ENCODE measurements around the gene BBS12. TPM values are rescaled to one million over a fixed set of nuclear protein-coding genes. Genes with fewer than 3 reads are reported as not detected.
A peak's percentile ranks its signal among the peaks of the same experiment; 100 is the strongest.

Gene BBS12
- 1 to 10 TPM; 2.8 to 3.9 TPM for total RNA-seq

DNA sequence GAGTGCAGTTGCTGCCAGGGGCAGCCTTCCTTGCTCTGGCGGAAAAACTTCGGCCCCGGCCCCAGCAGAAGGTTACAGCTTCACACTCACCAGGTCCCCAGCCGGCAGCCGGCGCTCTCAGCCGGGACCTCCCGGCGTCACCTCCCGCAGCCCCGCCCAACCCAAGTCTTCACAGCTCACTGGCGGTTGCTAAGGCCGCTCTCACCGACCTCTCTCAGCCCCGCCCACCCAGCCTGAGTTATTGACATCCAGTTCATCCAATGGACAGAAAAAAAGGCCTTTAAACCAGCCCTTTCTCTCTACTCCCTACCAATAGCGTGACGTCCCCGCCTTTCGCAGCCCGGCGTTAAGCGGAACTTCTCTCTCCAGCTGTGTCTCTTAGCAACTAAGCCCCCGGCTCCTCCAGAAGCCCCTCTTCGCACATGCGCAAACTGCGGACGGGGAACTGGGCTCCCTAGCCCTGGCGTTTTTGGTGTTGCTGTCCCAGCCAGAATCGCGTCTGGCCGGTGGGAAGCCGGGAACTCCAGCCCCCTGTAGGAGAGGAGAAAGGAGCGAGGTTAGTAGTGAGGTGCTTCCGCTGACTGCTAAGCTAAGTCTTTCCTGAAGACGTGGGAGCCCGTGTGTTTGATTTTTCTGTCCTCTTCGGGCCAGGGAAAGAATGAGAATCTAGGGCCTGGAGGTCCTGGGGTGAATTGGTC is at the start of gene BBS12:
Gene BBS12 (plus strand): TSS at position 376 of the 698 bp plus-strand sequence. CDS start 9,189 bp downstream, outside the sequence.
- no peaks in the 10 kb centered on the region for H3K27me3 Mint-ChIP-seq
- H3K27ac Mint-ChIP-seq = peak within 1 kb of the TSS; percentile 88
- ATAC-seq (peak; percentile 100), DNase-seq (peak; percentile 99)
- ChIA-PET POLR2A (interaction anchor here (0.6 to 1.7 kb wide), 6 partner anchors 16 to 243 kb away, joined by 3 to 10 read pairs (median 4); no protein-coding TSS in a partner anchor), CTCF (interaction anchor here (0.7 to 4.6 kb wide), 18 partner anchors 10 to 750 kb away, joined by 3 to 37 read pairs (median 6); partner anchors contain the start of gene NUDT6)
- H3K4me1 Mint-ChIP-seq = peaks cover 26% of the 10 kb centered on the region
- H3K9me3 Mint-ChIP-seq (ENCODE audit: low read depth) = no peaks in the 10 kb centered on the region
- peak within 1 kb of the TSS; percentile 96 for H3K4me3 Mint-ChIP-seq
- intact Hi-C loops (cut with DNase I, micrococcal nuclease) = loop anchor here (1.0 to 5.0 kb wide), 8 partner anchors 16 to 908 kb away; partner anchors contain the start of genes BLTP1 (in 1 of the 2), IL2 (in 1 of the 2) and NUDT6 (in 1 of the 2)
- peaks cover 4% of the 10 kb centered on the region for H3K36me3 Mint-ChIP-seq (ENCODE audit: low read depth)

- H3K4me3 Mint-ChIP-seq = no peak overlapping the region
- H3K36me3 Mint-ChIP-seq (ENCODE audit: low read depth) = peaks cover 12% of the 10 kb centered on the region
- ATAC-seq (no peak), DNase-seq (no peak)
- H3K27me3 Mint-ChIP-seq = no peaks in the 10 kb centered on the region
- intact Hi-C loops (cut with DNase I, micrococcal nuclease) = loop anchor here (1.0 to 2.0 kb wide), 2 partner anchors 15 to 20 kb away; no protein-coding TSS in a partner anchor
- CTCF ChIA-PET = no interaction called here
- peak overlapping the region; percentile 90 for H3K27ac Mint-ChIP-seq
- POLR2A ChIA-PET = no interaction called here
- peaks cover 45% of the 10 kb centered on the region for H3K4me1 Mint-ChIP-seq
- H3K9me3 Mint-ChIP-seq (ENCODE audit: low read depth) = peaks cover 15% of the 10 kb centered on the region
These were observed 45.8 kb upstream of the BBS12 start for GRCh38 chr4:122686691-122687090.

GRCh38 chr4:122687531-122688061 is 44.9 kb upstream of the BBS12 start:
- H3K4me3 Mint-ChIP-seq = no peak overlapping the region
- H3K27me3 Mint-ChIP-seq = peaks cover 2% of the 10 kb centered on the region
- DNase-seq (no peak), ATAC-seq (peak; percentile 78)
- H3K4me1 Mint-ChIP-seq = peaks cover 50% of the 10 kb centered on the region
- ChIA-PET CTCF (interaction anchor here (0.6 to 0.7 kb wide), 3 partner anchors 17 to 280 kb away, joined by 3 to 4 read pairs (median 4); no protein-coding TSS in a partner anchor), POLR2A (interaction anchor here (0.6 kb wide), 1 partner anchor 47 kb away, joined by 4 read pairs; no protein-coding TSS in a partner anchor)
- H3K36me3 Mint-ChIP-seq (ENCODE audit: low read depth) = peaks cover 3% of the 10 kb centered on the region
- H3K9me3 Mint-ChIP-seq (ENCODE audit: low read depth) = peaks cover 11% of the 10 kb centered on the region
- intact Hi-C loops (cut with DNase I, micrococcal nuclease) = loop anchor here (1.0 to 2.0 kb wide), 3 partner anchors 14 to 23 kb away; no protein-coding TSS in a partner anchor
- H3K27ac Mint-ChIP-seq = peak overlapping the region; percentile 90

- Mint-ChIP-seq H3K9me3 (ENCODE audit: low read depth) (peaks cover 4% of the 10 kb centered on the region), H3K4me1 (peaks cover 56% of the 10 kb centered on the region), H3K27ac (peak overlapping the region; percentile 69), H3K4me3 (no peak overlapping the region), H3K36me3 (ENCODE audit: low read depth) (peaks cover 3% of the 10 kb centered on the region), H3K27me3 (peaks cover 2% of the 10 kb centered on the region)
- DNase-seq = no peak
- no peak for ATAC-seq
- POLR2A ChIA-PET = no interaction called here
- intact Hi-C loops (cut with DNase I, micrococcal nuclease) = loop anchor here in 1 of 2 experiments (2.0 kb wide), 1 partner anchor 22 kb away; no protein-coding TSS in a partner anchor
- CTCF ChIA-PET = interaction anchor here (0.7 to 0.8 kb wide), 3 partner anchors 18 to 56 kb away, joined by 3 to 4 read pairs (median 3); no protein-coding TSS in a partner anchor
These were observed 43.9 kb upstream of the BBS12 start for GRCh38 chr4:122688529-122689140.

DNA sequence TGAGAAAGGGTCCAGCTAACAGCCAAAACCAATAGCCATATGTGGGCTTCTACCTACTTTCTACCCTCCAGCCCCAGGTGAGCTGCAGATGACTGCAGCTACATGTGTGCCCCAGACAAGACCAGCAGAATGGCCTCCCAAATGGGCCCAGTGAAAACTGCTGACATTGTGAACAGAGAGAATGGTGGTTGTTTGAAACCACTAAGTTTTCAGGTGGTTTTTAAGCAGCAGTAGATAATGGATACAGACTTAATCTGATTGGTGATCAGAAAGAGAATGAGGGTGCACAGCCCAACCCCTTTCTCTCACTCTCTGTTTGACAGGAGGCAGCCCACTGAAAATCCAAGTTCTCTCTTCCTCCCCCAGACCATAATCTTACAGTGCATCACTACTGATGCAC is 42.5 kb upstream of the BBS12 start:
- peaks cover 4% of the 10 kb centered on the region for H3K27me3 Mint-ChIP-seq
- DNase-seq (peak; percentile 49), ATAC-seq (peak; percentile 81)
- no peak overlapping the region for H3K4me3 Mint-ChIP-seq
- H3K36me3 Mint-ChIP-seq (ENCODE audit: low read depth) = peaks cover 2% of the 10 kb centered on the region
- intact Hi-C loops (cut with DNase I, micrococcal nuclease) = loop anchor here (1.0 to 2.0 kb wide), 2 partner anchors 10 to 21 kb away; no protein-coding TSS in a partner anchor
- H3K27ac Mint-ChIP-seq = peak overlapping the region; percentile 58
- CTCF ChIA-PET = no interaction called here
- no peaks in the 10 kb centered on the region for H3K9me3 Mint-ChIP-seq (ENCODE audit: low read depth)
- POLR2A ChIA-PET = interaction anchor here (0.5 kb wide), 1 partner anchor 231 kb away, joined by 4 read pairs; no protein-coding TSS in a partner anchor
- H3K4me1 Mint-ChIP-seq = peaks cover 68% of the 10 kb centered on the region

GRCh38 chr4:122691988-122692387 is 40.5 kb upstream of the BBS12 start:
- POLR2A ChIA-PET = no interaction called here

DNA sequence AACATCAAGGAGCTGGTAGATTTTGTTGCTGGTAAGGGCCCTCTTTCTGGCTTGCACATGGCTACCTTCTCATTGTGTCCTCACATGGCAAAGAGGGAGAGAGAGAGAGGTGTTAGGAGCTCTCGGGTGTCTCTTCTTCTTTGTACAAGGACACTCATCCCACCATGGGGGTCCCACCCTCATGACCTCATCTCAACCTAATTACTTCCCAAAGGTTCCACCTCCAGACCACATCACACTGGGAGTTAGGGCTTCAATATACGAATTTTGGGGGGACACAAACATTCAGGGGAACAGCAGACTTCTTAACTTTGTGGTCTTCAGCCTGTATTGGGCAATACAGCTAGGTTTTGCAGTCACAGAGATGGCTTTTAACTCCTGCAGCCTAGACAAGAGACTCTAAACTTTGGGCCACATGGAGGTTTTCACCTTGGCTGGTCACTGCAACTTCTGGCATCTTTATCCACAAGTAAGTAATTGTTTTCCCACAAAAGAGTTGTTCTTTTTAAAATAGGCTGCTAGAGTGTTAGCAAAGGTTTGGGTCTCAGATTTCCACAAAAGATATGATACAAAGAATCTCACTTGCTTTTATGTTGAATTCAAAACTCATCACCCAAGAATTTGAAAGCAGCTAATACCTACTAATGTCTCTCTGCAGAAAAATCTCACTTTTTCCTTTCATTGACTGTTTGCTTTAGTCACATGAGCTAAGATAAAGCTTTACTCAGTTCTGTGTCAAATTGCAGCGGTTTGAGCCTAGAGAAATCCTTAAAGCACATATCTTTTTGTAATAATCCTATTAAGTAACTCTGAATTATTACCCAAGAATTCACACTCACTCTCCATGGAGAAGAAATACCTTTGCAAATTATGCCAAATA is 39.6 kb upstream of the BBS12 start:
- CTCF ChIA-PET = interaction anchor here (0.7 to 1.3 kb wide), 8 partner anchors 12 to 91 kb away, joined by 3 to 4 read pairs (median 3); no protein-coding TSS in a partner anchor
- POLR2A ChIA-PET = interaction anchor here (0.6 kb wide), 1 partner anchor 329 kb away, joined by 5 read pairs; no protein-coding TSS in a partner anchor

More at GRCh38 chr4:122691988-122692387, 40.5 kb upstream of the BBS12 start:
- DNase-seq = no peak
- H3K27me3 Mint-ChIP-seq = peaks cover 8% of the 10 kb centered on the region
- H3K9me3 Mint-ChIP-seq (ENCODE audit: low read depth) = no peaks in the 10 kb centered on the region
- H3K4me3 Mint-ChIP-seq = no peak overlapping the region
- ATAC-seq = no peak
- intact Hi-C loops (cut with DNase I, micrococcal nuclease) = no loop called here
- peaks cover 2% of the 10 kb centered on the region for H3K36me3 Mint-ChIP-seq (ENCODE audit: low read depth)
- CTCF ChIA-PET = interaction anchor here (0.7 to 1.3 kb wide), 2 partner anchors 13 to 78 kb away, joined by 3 to 4 read pairs; no protein-coding TSS in a partner anchor
- H3K4me1 Mint-ChIP-seq = peaks cover 71% of the 10 kb centered on the region
- no peak overlapping the region for H3K27ac Mint-ChIP-seq

GRCh38 chr4:122695226-122695625 is 37.3 kb upstream of the BBS12 start:
- no peak for DNase-seq
- intact Hi-C loops (cut with DNase I, micrococcal nuclease) = no loop called here
- ChIA-PET CTCF (interaction anchor here (1.0 kb wide), 1 partner anchor 36 kb away, joined by 3 read pairs; no protein-coding TSS in a partner anchor), POLR2A (interaction anchor here (0.7 kb wide), 1 partner anchor 11 kb away, joined by 3 read pairs; no protein-coding TSS in a partner anchor)
- ATAC-seq = peak; percentile 49
- peaks cover 48% of the 10 kb centered on the region for H3K4me1 Mint-ChIP-seq
- no peaks in the 10 kb centered on the region for H3K9me3 Mint-ChIP-seq (ENCODE audit: low read depth)
- peaks cover 2% of the 10 kb centered on the region for H3K36me3 Mint-ChIP-seq (ENCODE audit: low read depth)
- H3K4me3 Mint-ChIP-seq = no peak overlapping the region
- H3K27ac Mint-ChIP-seq = no peak overlapping the region
- H3K27me3 Mint-ChIP-seq = peaks cover 8% of the 10 kb centered on the region

More for the DNA sequence above, 39.6 kb upstream of the BBS12 start:
- Mint-ChIP-seq H3K36me3 (ENCODE audit: low read depth) (peaks cover 2% of the 10 kb centered on the region), H3K4me1 (peaks cover 63% of the 10 kb centered on the region), H3K27me3 (peaks cover 8% of the 10 kb centered on the region), H3K4me3 (no peak overlapping the region), H3K9me3 (ENCODE audit: low read depth) (no peaks in the 10 kb centered on the region), H3K27ac (peak overlapping the region; percentile 20)
- DNase-seq (no peak), ATAC-seq (no peak)
- intact Hi-C loops (cut with DNase I, micrococcal nuclease) = no loop called here

- H3K4me3 Mint-ChIP-seq = peak overlapping the region; percentile 71
- POLR2A ChIA-PET = interaction anchor here (1.1 to 1.4 kb wide), 3 partner anchors 10 to 41 kb away, joined by 3 to 5 read pairs (median 4); no protein-coding TSS in a partner anchor
- H3K27ac Mint-ChIP-seq = peak overlapping the region; percentile 93
- peaks cover 24% of the 10 kb centered on the region for H3K36me3 Mint-ChIP-seq (ENCODE audit: low read depth)
- intact Hi-C loops (cut with DNase I, micrococcal nuclease) = loop anchor here (1.0 to 2.0 kb wide), 2 partner anchors 10 to 17 kb away; no protein-coding TSS in a partner anchor
- H3K4me1 Mint-ChIP-seq = peaks cover 59% of the 10 kb centered on the region
- H3K27me3 Mint-ChIP-seq = peaks cover 5% of the 10 kb centered on the region
- no peaks in the 10 kb centered on the region for H3K9me3 Mint-ChIP-seq (ENCODE audit: low read depth)
- ATAC-seq (peak; percentile 8), DNase-seq (no peak)
- CTCF ChIA-PET = interaction anchor here (0.8 to 1.1 kb wide), 6 partner anchors 9 to 97 kb away, joined by 3 read pairs; no protein-coding TSS in a partner anchor
These were observed 32.3 kb upstream of the BBS12 start for GRCh38 chr4:122700178-122700725.

Measured in activated CD4-positive, alpha-beta T cell treated with anti-CD3 and anti-CD28 coated beads for 36 hours (primary cell).